OCI-LY1 (cell line): ENCODE data around the gene DNAJC24.

Source experiments
- H2AFZ ChIP-seq: fragments of 200-600 bp; sonication (generic), shearing (Covaris generic); 2 replicates; pipeline ENCODE4 v1.6.0; 2014; ENCODE audit warnings: antibody characterized with exemption, mild to moderate bottlenecking, low read length
- H3F3A ChIP-seq: fragments of 200-600 bp; sonication (generic), shearing (Covaris generic); 2 replicates; pipeline ENCODE4 v1.6.0; 2014; ENCODE audit warnings: mild to moderate bottlenecking, antibody characterized with exemption, low read length, moderate library complexity; ENCODE audit not compliant: insufficient read depth
- H3K27ac ChIP-seq: fragments of 200-600 bp; sonication (generic); 2 replicates; pipeline ENCODE4 v1.5.1; 2014; ENCODE audit warnings: low read length, mixed run types, mild to moderate bottlenecking, low read depth; ENCODE audit not compliant: poor library complexity, severe bottlenecking
- H3K27me3 ChIP-seq: fragments of 200-600 bp; sonication (generic); 2 replicates; pipeline ENCODE4 v1.6.0; 2014; ENCODE audit warnings: antibody characterized with exemption, mild to moderate bottlenecking, low read length, moderate library complexity; ENCODE audit not compliant: insufficient read depth
- H3K36me3 ChIP-seq: fragments of 200-600 bp; sonication (generic); 2 replicates; pipeline ENCODE4 v1.6.1; 2014; ENCODE audit warnings: mild to moderate bottlenecking, antibody characterized with exemption, low read length, moderate library complexity, mixed read lengths; ENCODE audit not compliant: insufficient read depth
- H3K4me1 ChIP-seq: fragments of 200-600 bp; sonication (generic); 2 replicates; pipeline ENCODE4 v1.5.1; 2014; ENCODE audit warnings: mild to moderate bottlenecking, low read length, moderate library complexity; ENCODE audit not compliant: insufficient read depth, severe bottlenecking
- H3K4me2 ChIP-seq: fragments of 200-600 bp; sonication (generic), shearing (Covaris generic); 2 replicates; pipeline ENCODE4 v1.6.1; 2014; ENCODE audit warnings: low read length
- H3K4me3 ChIP-seq: fragments of 200-600 bp; sonication (generic); 2 replicates; pipeline ENCODE4 v1.5.1; 2014; ENCODE audit warnings: low read length, low read depth, mild to moderate bottlenecking, mixed read lengths; ENCODE audit not compliant: poor library complexity, severe bottlenecking
- H3K79me2 ChIP-seq: fragments of 200-600 bp; shearing (Covaris generic); 2 replicates; pipeline ENCODE4 v1.6.1; 2016; ENCODE audit warnings: mixed run types, low read length, mixed read lengths; ENCODE audit not compliant: insufficient read depth
- H3K9ac ChIP-seq: fragments of 200-600 bp; sonication (generic), shearing (Covaris generic); 2 replicates; pipeline ENCODE4 v1.6.1; 2014; ENCODE audit warnings: mild to moderate bottlenecking, low read length, mixed read lengths
- H3K9me2 ChIP-seq: fragments of 200-600 bp; sonication (generic), shearing (Covaris generic); 2 replicates; pipeline ENCODE4 v1.6.1; 2014; ENCODE audit warnings: low read depth, mild to moderate bottlenecking, low read length, mixed read lengths
- H3K9me3 ChIP-seq: fragments of 200-600 bp; shearing (Covaris generic); 2 replicates; pipeline ENCODE4 v1.6.1; 2014; ENCODE audit warnings: low read length, mixed read lengths
- H4K20me1 ChIP-seq: fragments of 200-600 bp; sonication (generic), shearing (Covaris generic); 2 replicates; pipeline ENCODE4 v1.6.0; 2016; ENCODE audit warnings: mild to moderate bottlenecking, low read length; ENCODE audit not compliant: insufficient read depth
- EZH2 ChIP-seq: fragments of 200-600 bp; sonication (generic), shearing (Covaris generic); IDR thresholded peaks from 2 replicates; pipeline ENCODE4 v1.8.0; 2017; ENCODE audit warnings: borderline replicate concordance, mixed run types, mild to moderate bottlenecking, antibody characterized with exemption, low read length, moderate library complexity, mixed read lengths
- TF ChIP-seq, protein P1 (sequence below): fragments of 200-600 bp; sonication (generic), shearing (Covaris generic); IDR thresholded peaks from 2 replicates; pipeline ENCODE4 v1.5.1; 2017; ENCODE audit warnings: mild to moderate bottlenecking, antibody characterized with exemption, low read length, moderate library complexity, mixed read lengths

The DNAJC24 gene

DNA sequence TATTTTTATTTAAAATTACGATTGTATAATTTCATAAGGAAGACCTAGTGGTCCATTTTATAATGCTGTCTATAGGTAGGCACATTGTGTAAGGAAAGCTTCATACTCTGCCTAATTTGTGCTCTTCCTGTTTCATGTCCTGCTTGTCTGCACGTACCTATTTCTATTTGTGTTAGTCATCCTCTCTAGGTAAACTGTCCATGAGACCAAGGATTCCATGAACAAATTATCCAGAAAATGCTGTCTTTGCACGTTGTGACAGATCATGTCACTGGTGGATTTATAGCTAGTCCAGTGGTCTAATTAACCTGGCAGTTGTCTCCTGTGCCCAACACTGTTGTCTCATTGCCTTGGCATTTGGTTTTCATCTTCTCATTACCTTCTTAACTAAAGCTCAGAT lies 44.7 kb downstream of the DNAJC24 start:
- Histone ChIP-seq H3K27me3 (no peaks in the 10 kb centered on the region), H3K9ac (no peak overlapping the region), H3K79me2 (no peaks in the 10 kb centered on the region), H3F3A (no peaks in the 10 kb centered on the region), H3K9me3 (no peaks in the 10 kb centered on the region), H3K4me2 (no peak overlapping the region), H3K36me3 (no peaks in the 10 kb centered on the region), H2AFZ (no peak overlapping the region), H4K20me1 (no peaks in the 10 kb centered on the region), H3K4me1 (no peaks in the 10 kb centered on the region), H3K27ac (no peak overlapping the region), H3K4me3 (no peak overlapping the region), H3K9me2 (no peaks in the 10 kb centered on the region)
- TF ChIP-seq, protein P1, sequence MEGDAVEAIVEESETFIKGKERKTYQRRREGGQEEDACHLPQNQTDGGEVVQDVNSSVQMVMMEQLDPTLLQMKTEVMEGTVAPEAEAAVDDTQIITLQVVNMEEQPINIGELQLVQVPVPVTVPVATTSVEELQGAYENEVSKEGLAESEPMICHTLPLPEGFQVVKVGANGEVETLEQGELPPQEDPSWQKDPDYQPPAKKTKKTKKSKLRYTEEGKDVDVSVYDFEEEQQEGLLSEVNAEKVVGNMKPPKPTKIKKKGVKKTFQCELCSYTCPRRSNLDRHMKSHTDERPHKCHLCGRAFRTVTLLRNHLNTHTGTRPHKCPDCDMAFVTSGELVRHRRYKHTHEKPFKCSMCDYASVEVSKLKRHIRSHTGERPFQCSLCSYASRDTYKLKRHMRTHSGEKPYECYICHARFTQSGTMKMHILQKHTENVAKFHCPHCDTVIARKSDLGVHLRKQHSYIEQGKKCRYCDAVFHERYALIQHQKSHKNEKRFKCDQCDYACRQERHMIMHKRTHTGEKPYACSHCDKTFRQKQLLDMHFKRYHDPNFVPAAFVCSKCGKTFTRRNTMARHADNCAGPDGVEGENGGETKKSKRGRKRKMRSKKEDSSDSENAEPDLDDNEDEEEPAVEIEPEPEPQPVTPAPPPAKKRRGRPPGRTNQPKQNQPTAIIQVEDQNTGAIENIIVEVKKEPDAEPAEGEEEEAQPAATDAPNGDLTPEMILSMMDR = no peak
- no peak for TF ChIP-seq EZH2

DNA sequence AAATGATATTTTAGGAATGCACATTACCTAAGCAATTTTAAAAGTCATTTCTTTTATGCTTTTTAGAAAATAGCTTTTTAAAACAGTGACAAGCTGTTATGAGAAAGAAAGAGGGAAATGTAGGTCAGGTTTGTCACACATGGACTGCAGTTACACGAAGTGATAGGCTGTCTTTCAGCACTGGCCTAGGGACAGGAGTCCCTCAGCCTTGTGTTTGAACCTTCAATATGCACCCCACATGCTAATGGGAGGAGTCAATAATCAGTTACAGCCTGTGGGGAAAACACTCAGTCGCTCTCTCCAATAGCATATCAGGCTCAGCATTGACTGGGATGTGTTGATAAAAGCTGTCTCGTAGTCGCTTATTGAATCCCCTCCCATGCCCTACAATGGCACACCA lies 45.8 kb downstream of the DNAJC24 start:
- Histone ChIP-seq H3K79me2 (no peaks in the 10 kb centered on the region), H3K4me2 (no peak overlapping the region), H3K4me1 (no peaks in the 10 kb centered on the region), H3F3A (no peaks in the 10 kb centered on the region), H3K27me3 (no peaks in the 10 kb centered on the region), H3K36me3 (no peaks in the 10 kb centered on the region), H2AFZ (no peak overlapping the region), H3K9me2 (no peaks in the 10 kb centered on the region), H3K4me3 (no peak overlapping the region), H3K9me3 (no peaks in the 10 kb centered on the region), H4K20me1 (no peaks in the 10 kb centered on the region), H3K9ac (no peak overlapping the region), H3K27ac (no peak overlapping the region)
- no peak for TF ChIP-seq EZH2
- TF ChIP-seq, protein P1 = no peak

DNA sequence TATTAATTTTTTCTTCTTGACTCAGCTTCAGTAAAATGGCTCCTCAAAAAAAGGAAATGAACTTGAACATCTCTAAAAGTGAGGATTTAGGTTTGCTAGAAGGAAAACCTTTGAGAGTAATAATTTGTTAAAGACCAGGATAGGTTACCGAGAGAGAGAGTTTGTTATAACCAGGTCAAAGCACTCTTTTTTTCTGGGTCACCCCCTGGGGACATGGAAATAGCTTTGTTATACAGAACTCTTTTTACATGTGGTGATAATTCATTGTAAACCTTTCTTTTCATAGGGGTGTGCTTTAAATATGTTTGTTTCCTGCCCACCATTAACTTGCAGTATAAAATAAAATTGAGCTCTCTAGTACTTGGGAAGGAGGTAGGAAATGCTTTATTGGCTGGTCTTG lies 47.7 kb downstream of the DNAJC24 start:
- Histone ChIP-seq H3K36me3 (no peaks in the 10 kb centered on the region), H3K79me2 (no peaks in the 10 kb centered on the region), H3K9ac (no peak overlapping the region), H3F3A (no peaks in the 10 kb centered on the region), H3K4me3 (no peak overlapping the region), H2AFZ (no peak overlapping the region), H3K27ac (no peak overlapping the region), H4K20me1 (no peaks in the 10 kb centered on the region), H3K27me3 (no peaks in the 10 kb centered on the region), H3K9me2 (no peaks in the 10 kb centered on the region), H3K4me2 (no peak overlapping the region), H3K4me1 (no peaks in the 10 kb centered on the region), H3K9me3 (no peaks in the 10 kb centered on the region)
- TF ChIP-seq EZH2 = no peak

DNA sequence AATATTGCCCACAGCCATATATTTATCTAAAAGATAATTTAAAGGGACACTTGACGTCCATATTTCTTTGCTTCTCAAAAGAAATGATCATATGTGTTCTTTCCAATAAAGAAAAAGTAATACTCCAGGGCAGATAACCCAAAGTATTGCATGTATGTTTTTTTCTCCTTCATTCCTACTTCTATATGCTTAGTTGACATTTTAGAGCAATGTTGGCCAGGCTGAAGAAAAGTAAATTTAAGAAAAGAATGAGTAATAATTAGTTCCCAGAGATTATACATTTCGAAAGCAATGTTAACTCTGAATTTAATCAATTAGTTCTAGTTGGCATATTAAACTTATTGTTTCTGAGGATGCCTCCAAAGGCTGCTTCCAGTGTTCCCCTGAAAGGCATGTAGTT lies 48.2 kb downstream of the DNAJC24 start:
- H3K4me1 ChIP-seq = no peaks in the 10 kb centered on the region
- H3K4me2 ChIP-seq = no peak overlapping the region
- no peaks in the 10 kb centered on the region for H3K9me2 ChIP-seq
- no peak overlapping the region for H2AFZ ChIP-seq
- H4K20me1 ChIP-seq = no peaks in the 10 kb centered on the region
- H3K4me3 ChIP-seq = no peak overlapping the region
- H3K36me3 ChIP-seq = no peaks in the 10 kb centered on the region
- no peaks in the 10 kb centered on the region for H3K79me2 ChIP-seq
- no peaks in the 10 kb centered on the region for H3F3A ChIP-seq
- TF ChIP-seq, protein P1 = no peak
- no peak for TF ChIP-seq EZH2
- no peak overlapping the region for H3K27ac ChIP-seq
- H3K9me3 ChIP-seq = no peaks in the 10 kb centered on the region
- H3K27me3 ChIP-seq = no peaks in the 10 kb centered on the region
- H3K9ac ChIP-seq = no peak overlapping the region
